Ovary (tissue), 3 donors: ENCODE measurements around the gene RAMACL.

Source experiments
- EP300 ChIP-seq: sonication (generic); formaldehyde crosslinking; IDR thresholded peaks from one replicate; pipeline ENCODE4 v1.6.1; 2017; ENCODE audit warnings: antibody characterized with exemption
- POLR2A ChIP-seq: fragments of 450-650 bp; IDR thresholded peaks from one replicate; pipeline ENCODE4 v1.6.1; 2017; ENCODE audit warnings: antibody characterized with exemption, mild to moderate bottlenecking, moderate library complexity
- TF ChIP-seq, protein P1 (sequence below), 3 donors: fragments of 450-650 bp in 2 of 3; fragments of 200-600 bp in 1 of 3; IDR thresholded peaks; one replicate each; pipeline versions ENCODE4 v1.5.1 to v1.8.0; 2016 to 2022; ENCODE audit warnings: antibody characterized with exemption in 3 of 3, mild to moderate bottlenecking in 1 of 3
- donor health status: DM: no; HTN: no; CAD: no.

DNA sequence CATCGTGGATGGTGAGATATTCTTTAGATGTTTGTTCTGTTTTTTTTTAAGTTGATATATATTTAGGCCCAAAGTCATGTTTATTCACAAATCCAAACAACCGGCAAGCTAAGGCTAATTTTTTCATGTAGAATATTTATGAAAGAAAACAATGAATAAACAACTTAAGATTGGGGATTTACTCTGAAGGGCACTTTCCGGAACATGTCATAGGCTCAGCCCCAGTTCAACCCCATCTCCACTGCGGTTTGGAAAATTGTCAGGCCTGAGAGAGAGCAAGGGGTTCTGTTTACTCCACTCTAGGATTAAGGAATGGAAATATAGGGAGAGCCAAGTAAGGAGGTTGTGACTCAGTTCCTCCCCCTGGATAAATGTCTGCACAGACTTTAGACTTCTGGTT, 22.3 kb upstream of the RAMACL start:
- TF ChIP-seq, protein P1, sequence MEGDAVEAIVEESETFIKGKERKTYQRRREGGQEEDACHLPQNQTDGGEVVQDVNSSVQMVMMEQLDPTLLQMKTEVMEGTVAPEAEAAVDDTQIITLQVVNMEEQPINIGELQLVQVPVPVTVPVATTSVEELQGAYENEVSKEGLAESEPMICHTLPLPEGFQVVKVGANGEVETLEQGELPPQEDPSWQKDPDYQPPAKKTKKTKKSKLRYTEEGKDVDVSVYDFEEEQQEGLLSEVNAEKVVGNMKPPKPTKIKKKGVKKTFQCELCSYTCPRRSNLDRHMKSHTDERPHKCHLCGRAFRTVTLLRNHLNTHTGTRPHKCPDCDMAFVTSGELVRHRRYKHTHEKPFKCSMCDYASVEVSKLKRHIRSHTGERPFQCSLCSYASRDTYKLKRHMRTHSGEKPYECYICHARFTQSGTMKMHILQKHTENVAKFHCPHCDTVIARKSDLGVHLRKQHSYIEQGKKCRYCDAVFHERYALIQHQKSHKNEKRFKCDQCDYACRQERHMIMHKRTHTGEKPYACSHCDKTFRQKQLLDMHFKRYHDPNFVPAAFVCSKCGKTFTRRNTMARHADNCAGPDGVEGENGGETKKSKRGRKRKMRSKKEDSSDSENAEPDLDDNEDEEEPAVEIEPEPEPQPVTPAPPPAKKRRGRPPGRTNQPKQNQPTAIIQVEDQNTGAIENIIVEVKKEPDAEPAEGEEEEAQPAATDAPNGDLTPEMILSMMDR (IDR thresholded peaks at IDR 0.05): no peak
- TF ChIP-seq POLR2A (no peak), EP300 (no peak)
